Memory B cell (primary cell): ENCODE data around the gene WWP2.
"Not testable (repeated sequence)": the region's sequence is repeated elsewhere in the genome, so short reads cannot be mapped to it uniquely, and the experiment has no call there.

ENCODE experiments used
- ATAC-seq: fragments of 150-1000 bp; cut with Tn5 transposase; 2 replicates; pipeline ENCODE4 v1.10.0; 2021; ENCODE audit warnings: low read depth, mild to moderate bottlenecking, moderate library complexity
- DNase-seq, 2 donors: peaks; one replicate each; pipeline ENCODE4 v3.0.0; 2022; ENCODE audit warnings: low spot score in 2 of 2
- H3K27ac Mint-ChIP-seq: one replicate; pipeline ENCODE4 v1.8.0; 2022; ENCODE audit warnings: mild to moderate bottlenecking, moderate library complexity, mixed read lengths
- H3K27me3 Mint-ChIP-seq: one replicate; pipeline ENCODE4 v1.8.0; 2022; ENCODE audit warnings: mixed read lengths
- H3K36me3 Mint-ChIP-seq: one replicate; pipeline ENCODE4 v1.8.0; 2022; ENCODE audit warnings: mild to moderate bottlenecking, mixed read lengths
- H3K4me1 Mint-ChIP-seq: one replicate; pipeline ENCODE4 v1.8.0; 2022; ENCODE audit warnings: mixed read lengths
- H3K4me3 Mint-ChIP-seq: one replicate; pipeline ENCODE4 v1.8.0; 2022; ENCODE audit warnings: mild to moderate bottlenecking, moderate library complexity, mixed read lengths
- H3K9me3 Mint-ChIP-seq: one replicate; pipeline ENCODE4 v1.8.0; 2022; ENCODE audit warnings: mixed read lengths

WWP2 gene

DNA sequence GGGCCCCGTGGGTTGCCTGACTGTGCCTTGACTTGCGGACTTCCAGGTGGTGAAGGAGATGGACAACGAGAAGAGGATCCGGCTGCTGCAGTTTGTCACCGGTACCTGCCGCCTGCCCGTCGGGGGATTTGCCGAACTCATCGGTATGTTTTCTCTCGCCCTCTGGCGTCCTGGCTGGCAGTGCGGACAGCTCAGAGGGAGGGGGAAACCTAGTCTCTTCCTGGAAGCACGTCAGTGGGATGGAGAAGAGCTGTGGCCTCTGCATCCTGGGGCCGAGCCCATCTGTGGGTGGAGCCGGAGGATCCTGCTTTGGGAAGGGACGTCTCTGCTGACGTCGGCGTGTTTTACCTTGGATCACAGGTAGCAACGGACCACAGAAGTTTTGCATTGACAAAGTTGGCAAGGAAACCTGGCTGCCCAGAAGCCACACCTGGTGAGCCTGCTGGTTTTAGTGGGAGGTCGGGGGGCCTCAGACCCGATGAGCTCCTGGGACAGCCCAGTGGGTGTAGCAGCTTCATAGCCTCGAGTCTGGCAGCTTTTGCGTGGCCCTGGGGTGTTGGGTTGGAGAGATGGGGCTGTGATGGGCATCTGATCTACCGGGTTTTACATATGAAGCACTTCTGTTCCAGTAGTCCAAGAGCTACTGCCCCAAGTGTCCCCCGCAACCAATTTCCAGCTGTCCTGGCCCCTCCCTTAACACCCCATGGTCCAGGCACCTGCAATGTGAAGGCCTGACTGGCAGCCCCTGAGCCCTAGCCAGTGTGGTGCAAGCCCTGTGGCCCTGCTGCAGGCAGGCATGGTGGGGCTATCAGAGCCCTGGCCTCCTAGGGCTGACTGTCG is 177.1 kb downstream of the WWP2 start:
- ATAC-seq (no peak), DNase-seq (no peak)
- no peak overlapping the region for H3K27ac Mint-ChIP-seq
- H3K9me3 Mint-ChIP-seq = no peaks in the 10 kb centered on the region
- no peak overlapping the region for H3K4me3 Mint-ChIP-seq
- no peaks in the 10 kb centered on the region for H3K27me3 Mint-ChIP-seq
- H3K4me1 Mint-ChIP-seq = no peaks in the 10 kb centered on the region
- H3K36me3 Mint-ChIP-seq = peaks cover 28% of the 10 kb centered on the region

DNA sequence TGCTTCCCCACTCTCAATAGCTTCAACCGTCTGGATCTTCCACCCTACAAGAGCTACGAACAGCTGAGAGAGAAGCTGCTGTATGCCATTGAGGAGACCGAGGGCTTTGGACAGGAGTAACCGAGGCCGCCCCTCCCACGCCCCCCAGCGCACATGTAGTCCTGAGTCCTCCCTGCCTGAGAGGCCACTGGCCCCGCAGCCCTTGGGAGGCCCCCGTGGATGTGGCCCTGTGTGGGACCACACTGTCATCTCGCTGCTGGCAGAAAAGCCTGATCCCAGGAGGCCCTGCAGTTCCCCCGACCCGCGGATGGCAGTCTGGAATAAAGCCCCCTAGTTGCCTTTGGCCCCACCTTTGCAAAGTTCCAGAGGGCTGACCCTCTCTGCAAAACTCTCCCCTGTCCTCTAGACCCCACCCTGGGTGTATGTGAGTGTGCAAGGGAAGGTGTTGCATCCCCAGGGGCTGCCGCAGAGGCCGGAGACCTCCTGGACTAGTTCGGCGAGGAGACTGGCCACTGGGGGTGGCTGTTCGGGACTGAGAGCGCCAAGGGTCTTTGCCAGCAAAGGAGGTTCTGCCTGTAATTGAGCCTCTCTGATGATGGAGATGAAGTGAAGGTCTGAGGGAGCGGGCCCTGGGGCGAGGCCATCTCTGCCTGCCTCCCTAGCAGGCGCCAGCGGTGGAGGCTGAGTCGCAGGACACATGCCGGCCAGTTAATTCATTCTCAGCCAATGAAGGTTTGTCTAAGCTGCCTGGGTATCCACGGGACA is 177.9 kb downstream of the WWP2 start:
- ATAC-seq (no peak), DNase-seq (no peak)
- Mint-ChIP-seq H3K27me3 (no peaks in the 10 kb centered on the region), H3K27ac (no peak overlapping the region), H3K4me1 (no peaks in the 10 kb centered on the region), H3K4me3 (no peak overlapping the region), H3K36me3 (peaks cover 26% of the 10 kb centered on the region), H3K9me3 (no peaks in the 10 kb centered on the region)

DNA sequence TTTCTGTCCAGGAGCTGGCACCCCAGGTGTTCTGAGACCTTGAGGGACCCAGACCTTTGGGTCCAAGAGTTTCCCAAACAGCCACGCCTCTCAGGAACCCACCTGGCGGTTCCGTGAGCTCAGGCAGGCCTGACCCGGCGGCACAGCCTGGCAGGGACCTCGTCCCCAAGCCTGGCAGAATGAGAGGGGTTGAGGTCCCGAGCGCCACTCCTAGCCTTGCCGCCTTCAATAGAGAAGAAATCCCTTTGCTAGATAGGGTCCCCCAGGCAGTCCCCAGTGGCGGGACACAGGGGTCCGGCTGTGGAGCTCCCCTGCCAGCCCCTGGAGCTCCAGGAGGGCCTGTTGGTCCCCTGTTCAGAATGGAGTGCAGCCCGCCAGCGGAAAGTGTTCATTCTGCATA is 178.5 kb downstream of the WWP2 start:
- DNase-seq (no peak), ATAC-seq (no peak)
- H3K36me3 Mint-ChIP-seq = peaks cover 26% of the 10 kb centered on the region
- H3K4me1 Mint-ChIP-seq = no peaks in the 10 kb centered on the region
- no peaks in the 10 kb centered on the region for H3K9me3 Mint-ChIP-seq
- no peak overlapping the region for H3K27ac Mint-ChIP-seq
- no peak overlapping the region for H3K4me3 Mint-ChIP-seq
- no peaks in the 10 kb centered on the region for H3K27me3 Mint-ChIP-seq

DNA sequence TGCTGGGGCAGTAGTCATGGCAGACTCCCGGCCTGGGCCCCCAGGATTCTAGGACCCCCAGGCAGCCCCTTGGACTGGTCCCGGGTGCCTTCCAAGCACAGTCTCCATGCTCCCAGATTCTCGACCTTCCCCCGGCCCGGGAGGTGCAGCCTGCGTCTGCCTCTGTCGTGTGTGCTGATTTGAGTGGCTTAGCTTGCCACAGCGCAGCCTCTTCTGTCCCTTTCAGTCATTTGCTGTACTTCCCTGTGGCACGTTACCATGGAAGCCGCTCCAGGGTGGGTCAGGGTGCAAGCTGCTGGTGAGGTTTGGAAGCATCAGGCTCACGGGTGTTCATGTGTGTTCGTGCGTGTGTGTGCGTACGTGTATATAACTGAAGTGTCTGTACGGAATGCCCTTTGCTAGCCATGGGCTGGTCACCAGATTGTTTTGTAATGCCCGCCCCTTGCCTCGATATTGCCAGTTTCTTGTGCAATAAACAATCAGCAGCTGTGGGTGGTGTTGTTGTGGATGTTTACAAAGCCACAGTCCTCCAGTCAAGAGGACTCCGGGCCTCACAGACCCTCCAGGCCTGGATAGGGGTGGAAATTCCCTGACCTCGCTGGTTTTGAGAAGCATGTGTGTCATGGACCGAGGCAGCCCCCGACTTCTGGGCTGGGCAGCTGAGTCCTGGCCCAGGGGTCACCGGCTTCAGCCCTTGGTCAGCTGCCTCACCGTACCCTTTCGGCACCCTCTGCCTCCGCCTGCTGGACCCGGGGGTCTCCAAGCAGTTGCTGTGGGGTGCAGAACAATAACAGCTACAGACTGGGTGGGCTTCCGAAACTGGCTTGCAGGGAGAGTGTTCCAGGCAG is 179.3 kb downstream of the WWP2 start:
- no peaks in the 10 kb centered on the region for H3K9me3 Mint-ChIP-seq
- ATAC-seq (no peak), DNase-seq (no peak)
- no peaks in the 10 kb centered on the region for H3K4me1 Mint-ChIP-seq
- no peak overlapping the region for H3K27ac Mint-ChIP-seq
- no peaks in the 10 kb centered on the region for H3K27me3 Mint-ChIP-seq
- H3K36me3 Mint-ChIP-seq = peaks cover 18% of the 10 kb centered on the region
- H3K4me3 Mint-ChIP-seq = no peak overlapping the region

DNA sequence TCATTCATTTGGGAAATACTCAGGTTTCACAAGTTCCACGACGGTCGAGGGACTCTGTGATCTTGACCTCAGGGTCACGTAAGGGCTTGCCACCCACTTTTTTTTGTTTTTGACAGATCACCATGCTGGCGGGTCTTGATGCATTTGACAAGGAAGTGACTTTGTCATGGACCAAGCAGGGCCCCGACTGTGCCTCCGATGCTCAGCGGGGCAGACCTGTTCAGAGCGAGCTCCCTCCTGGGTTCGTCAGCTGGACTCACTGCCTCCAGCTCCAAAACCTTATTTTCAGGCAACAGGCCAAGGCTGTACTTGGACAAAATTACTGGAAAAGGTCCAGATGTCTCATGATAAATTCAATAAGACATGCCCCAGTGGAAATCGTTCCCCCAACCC is 180.0 kb downstream of the WWP2 start:
- H3K9me3 Mint-ChIP-seq = no peaks in the 10 kb centered on the region
- H3K4me3 Mint-ChIP-seq = no peak overlapping the region
- no peaks in the 10 kb centered on the region for H3K4me1 Mint-ChIP-seq
- ATAC-seq = no peak
- H3K27me3 Mint-ChIP-seq = no peaks in the 10 kb centered on the region
- no peak overlapping the region for H3K27ac Mint-ChIP-seq
- H3K36me3 Mint-ChIP-seq = peaks cover 18% of the 10 kb centered on the region
- DNase-seq = no peak

DNA sequence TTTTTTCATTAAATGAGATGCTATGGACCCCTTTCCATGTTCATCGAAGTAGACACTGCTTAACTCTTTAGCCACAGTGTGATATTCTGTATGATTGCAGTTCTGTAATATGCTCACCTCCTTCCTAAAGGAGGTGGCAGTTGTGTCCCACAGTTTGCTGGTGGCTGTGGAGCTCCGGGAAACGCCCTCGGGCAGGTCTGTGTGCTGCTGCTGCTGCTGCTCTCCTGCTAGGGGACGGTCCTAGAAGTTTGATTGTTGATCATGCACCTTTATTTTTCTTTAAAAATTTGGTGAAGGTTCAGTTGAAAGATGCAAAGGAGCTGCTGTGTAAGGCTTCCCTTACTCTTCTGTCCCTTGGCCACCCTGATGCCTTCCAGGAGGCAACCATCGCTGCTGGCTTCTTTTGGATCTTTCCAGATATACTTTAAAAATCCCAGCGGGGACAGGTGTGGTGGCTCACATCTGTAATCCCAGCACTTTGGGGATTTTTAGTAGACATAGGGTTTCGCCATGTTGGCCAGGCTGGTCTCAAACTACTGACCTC is 180.6 kb downstream of the WWP2 start:
- no peak for DNase-seq
- H3K27me3 Mint-ChIP-seq = no peaks in the 10 kb centered on the region
- H3K36me3 Mint-ChIP-seq = peaks cover 14% of the 10 kb centered on the region
- no peaks in the 10 kb centered on the region for H3K9me3 Mint-ChIP-seq
- ATAC-seq = no peak
- H3K4me1 Mint-ChIP-seq = no peaks in the 10 kb centered on the region
- H3K27ac Mint-ChIP-seq = no peak overlapping the region
- no peak overlapping the region for H3K4me3 Mint-ChIP-seq

DNA sequence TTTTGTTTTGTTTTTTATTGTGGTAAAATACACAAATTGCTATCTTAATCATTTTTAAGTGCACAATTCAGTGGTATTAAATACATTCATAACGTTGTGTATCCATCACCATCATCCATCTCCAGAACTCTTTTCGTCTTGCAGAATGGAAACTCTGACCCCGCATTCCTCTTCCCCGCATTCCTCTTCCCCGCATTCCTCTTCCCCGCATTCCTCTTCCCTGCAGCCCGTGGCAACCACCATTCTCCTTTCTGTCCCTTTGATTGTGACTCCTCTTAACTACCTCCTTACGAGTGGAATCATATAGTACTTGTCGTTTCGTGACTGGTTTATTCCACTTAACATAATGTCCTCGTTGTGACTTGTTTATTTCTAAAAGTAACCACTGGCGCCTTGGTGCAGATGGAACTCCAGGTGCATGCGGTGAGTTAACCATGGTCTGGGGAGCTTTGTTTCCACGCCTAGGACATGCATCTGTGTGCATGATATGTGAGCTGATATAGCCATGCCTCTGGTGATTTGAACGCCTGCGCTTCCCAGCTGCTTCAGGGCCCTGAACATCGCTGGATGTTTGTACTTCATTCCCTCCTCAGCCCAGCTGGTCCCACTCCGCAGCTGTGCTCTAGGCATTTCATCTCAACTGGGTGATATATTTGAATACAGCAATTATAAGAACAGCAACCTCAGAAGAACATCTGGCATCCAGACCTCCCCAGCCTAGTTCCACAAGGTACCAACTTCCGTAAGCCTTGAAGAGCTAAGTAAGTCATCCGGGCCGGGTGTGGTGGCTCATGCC is 181.3 kb downstream of the WWP2 start:
- H3K4me3 Mint-ChIP-seq, H3K27ac Mint-ChIP-seq, H3K4me1 Mint-ChIP-seq, DNase-seq, H3K27me3 Mint-ChIP-seq, H3K9me3 Mint-ChIP-seq, ATAC-seq: not testable (repeated sequence)
- peaks cover 14% of the 10 kb centered on the region for H3K36me3 Mint-ChIP-seq

DNA sequence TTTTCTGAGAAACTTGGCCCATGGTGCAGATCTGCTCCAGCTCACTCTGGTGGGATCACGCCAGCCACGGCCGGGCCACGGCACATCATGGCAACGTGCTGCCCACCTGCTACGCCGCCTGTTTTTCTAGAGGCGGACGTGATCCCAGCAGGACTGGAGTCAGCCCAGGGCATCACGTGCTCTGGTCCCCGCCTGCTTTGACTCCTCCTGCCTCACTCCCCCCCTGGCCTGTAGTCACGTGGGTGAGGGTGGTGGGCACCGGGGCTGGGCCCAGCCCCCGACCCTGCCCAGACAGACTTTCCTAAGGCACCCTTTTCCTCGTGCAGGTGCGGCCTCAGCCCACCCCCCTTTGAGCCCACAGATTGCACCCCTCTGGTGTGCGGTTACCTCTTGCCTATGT is 188.3 kb downstream of the WWP2 start:
- H3K9me3 Mint-ChIP-seq, H3K27me3 Mint-ChIP-seq, H3K27ac Mint-ChIP-seq, DNase-seq, H3K4me1 Mint-ChIP-seq, ATAC-seq, H3K4me3 Mint-ChIP-seq, H3K36me3 Mint-ChIP-seq: not testable (repeated sequence)

DNA sequence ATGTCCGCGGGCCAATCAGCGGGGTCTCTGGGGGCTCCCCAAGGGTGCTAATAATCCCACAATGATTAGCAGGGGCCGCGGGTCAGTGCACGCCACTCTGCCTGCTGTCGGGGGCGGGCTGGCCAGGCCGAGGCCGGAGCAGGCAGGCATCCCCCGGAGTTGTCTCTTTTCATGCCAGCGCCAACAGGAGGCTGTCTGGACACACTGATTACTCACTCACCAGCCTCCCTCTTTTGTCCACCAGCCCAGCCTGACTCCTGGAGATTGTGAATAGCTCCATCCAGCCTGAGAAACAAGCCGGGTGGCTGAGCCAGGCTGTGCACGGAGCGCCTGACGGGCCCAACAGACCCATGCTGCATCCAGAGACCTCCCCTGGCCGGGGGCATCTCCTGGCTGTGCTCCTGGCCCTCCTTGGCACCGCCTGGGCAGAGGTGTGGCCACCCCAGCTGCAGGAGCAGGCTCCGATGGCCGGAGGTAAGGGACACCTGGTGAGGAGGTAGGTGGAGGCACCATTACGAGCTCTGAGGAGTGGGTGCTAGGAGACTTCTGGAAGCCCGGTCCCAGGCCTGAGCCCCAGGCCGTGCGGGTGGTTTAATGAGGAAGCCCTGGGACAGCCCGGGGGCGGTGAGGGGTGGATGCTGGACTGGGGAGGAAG is 189.0 kb downstream of the WWP2 start, which contains the start of gene CLEC18A:
Gene CLEC18A, plus strand, starts transcription at position 318 of the 655 bp plus-strand sequence. Its CDS starts 33 bp downstream, at position 351.
- H3K27me3 Mint-ChIP-seq, ATAC-seq, H3K36me3 Mint-ChIP-seq, DNase-seq, H3K9me3 Mint-ChIP-seq, H3K27ac Mint-ChIP-seq, H3K4me3 Mint-ChIP-seq, H3K4me1 Mint-ChIP-seq: not testable (repeated sequence)

DNA sequence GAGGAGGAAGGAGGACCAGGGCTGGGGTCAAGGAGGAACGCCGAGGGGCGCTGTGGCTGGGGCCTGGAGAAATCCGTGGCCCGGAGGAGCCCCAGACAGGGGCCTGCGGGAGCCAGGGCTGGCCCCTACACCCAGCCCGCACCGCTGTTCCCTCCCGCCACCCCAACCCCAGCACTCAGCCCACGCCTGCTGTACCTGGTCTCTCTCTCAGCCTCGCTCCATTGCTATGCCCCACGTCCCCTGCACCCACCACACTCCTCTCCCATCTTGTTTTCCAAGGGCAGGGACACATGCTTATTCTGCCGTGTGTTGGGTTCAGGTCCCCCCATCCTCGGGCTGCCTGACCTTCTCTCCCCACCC is 189.5 kb downstream of the WWP2 start:
- not testable (repeated sequence) for H3K4me1 Mint-ChIP-seq, H3K9me3 Mint-ChIP-seq, ATAC-seq, H3K27ac Mint-ChIP-seq, H3K4me3 Mint-ChIP-seq, H3K36me3 Mint-ChIP-seq, DNase-seq, H3K27me3 Mint-ChIP-seq

DNA sequence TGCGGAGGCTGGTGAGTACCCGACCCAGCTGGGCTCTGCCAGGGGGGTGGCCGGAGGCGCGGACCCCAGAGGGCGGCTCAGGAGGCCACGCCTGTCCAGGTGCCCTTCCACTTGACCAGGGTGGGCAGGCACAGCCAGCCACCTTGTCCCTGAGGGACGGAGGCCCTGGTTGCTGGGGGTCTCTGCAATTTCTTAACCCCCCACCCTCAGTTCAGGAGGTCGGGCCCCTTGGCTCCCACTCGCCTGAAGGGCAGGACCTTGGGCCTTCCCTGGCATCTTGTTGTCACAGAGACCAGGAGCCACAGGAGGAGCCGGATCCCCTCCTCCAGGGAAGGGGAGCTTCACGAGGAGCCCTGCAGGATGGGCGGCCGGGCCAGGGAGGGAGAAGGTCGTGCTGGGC is 190.0 kb downstream of the WWP2 start:
- DNase-seq, H3K4me1 Mint-ChIP-seq, H3K9me3 Mint-ChIP-seq, H3K36me3 Mint-ChIP-seq, H3K27ac Mint-ChIP-seq, ATAC-seq, H3K27me3 Mint-ChIP-seq, H3K4me3 Mint-ChIP-seq: not testable (repeated sequence)

DNA sequence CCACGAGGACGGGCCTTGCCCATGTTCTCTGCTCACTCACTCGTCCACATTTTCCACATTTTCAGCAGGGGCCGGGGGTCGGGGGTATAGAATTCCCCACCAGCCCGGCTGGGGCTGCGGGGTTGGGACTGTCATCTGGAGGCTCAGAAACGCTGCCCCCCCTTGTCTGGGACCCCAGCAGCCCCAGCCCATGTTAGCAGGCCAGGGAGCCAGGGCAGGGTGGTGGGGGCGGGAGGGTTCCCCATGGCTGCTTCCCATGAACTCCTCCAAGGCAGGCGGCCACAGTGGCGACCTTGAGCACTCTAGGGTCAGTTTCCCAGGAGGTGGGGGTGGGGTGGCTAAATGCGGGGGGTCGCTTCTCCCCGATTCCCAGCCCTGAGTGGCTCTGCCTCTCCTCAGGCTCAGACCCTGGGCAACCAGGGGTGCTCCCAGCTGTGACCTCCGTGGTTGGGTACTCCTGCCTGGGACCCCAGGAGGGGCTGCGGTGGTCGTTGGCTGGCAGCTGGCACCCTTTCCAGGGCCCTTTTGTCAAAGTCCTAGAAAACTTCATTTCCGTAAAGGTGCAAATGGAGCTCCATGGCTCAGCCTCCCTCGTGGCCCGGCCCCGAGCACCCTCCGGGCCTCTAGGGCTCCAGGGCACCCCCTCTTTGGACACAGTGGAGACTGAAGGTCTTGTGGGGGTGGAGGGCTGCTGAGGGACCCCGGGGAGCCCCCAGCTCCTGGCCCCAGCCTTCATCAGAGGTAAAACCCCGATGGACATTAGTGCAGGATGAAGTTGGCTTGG is 190.6 kb downstream of the WWP2 start:
- DNase-seq, ATAC-seq, H3K36me3 Mint-ChIP-seq, H3K4me1 Mint-ChIP-seq, H3K4me3 Mint-ChIP-seq, H3K9me3 Mint-ChIP-seq, H3K27ac Mint-ChIP-seq, H3K27me3 Mint-ChIP-seq: not testable (repeated sequence)
